UCSD-AML1 (cell line): Measurements from ENCODE around the gene RACGAP1.

ENCODE experiments used
- DNase-seq: peaks from one replicate; lab custom pipeline; 2025; ENCODE audit not compliant: unreplicated experiment; lab: John Stamatoyannopoulos, UW

Gene RACGAP1

GRCh38 chr12:49956663-49957569 lies 68.4 kb downstream of the RACGAP1 start:
- no peak for DNase-seq

- DNase-seq, result peak; percentile 36
These were observed 69.2 kb downstream of the RACGAP1 start for GRCh38 chr12:49955899-49956662.

DNA sequence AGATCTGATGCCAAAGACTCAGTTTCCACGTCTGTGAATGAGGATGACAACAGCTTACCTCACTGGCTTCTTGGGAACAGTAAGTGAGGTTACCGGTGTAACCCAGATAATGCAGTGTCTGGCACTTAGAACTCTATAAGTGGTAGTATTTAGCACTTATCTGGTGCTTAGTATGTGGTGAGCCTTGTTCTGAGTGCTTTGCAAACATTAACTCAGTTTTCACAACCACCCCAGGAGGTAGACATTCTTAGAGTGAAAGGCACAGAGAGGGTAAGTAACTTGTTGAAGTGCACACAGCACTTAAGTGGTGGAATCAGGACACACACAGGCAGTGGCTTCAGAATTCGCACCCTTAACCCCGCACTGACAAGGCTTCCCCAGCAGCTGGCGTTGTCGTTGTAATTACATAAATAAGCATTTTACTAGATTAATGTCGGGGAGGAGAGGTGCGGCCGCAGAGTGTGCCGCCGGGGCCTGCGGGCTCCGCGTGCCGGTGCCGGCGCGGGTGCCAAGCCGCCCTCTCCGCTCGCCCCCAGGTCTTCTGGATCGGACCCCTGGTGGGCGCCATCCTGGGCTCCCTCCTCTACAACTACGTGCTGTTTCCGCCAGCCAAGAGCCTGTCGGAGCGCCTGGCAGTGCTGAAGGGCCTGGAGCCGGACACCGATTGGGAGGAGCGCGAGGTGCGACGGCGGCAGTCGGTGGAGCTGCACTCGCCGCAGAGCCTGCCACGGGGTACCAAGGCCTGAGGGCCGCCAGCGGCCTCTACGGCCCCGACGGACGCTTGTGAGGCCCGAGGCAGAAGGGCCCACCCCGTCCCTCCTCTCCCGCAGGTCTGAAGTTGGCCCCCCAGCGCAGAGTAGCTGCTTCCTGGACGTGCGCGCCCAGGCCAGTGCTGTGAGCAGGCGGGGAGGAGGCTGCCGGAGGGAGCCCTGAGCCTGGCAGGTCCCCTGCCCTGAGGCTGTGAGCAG lies 70.1 kb downstream of the RACGAP1 start:
- no peak for DNase-seq

DNA sequence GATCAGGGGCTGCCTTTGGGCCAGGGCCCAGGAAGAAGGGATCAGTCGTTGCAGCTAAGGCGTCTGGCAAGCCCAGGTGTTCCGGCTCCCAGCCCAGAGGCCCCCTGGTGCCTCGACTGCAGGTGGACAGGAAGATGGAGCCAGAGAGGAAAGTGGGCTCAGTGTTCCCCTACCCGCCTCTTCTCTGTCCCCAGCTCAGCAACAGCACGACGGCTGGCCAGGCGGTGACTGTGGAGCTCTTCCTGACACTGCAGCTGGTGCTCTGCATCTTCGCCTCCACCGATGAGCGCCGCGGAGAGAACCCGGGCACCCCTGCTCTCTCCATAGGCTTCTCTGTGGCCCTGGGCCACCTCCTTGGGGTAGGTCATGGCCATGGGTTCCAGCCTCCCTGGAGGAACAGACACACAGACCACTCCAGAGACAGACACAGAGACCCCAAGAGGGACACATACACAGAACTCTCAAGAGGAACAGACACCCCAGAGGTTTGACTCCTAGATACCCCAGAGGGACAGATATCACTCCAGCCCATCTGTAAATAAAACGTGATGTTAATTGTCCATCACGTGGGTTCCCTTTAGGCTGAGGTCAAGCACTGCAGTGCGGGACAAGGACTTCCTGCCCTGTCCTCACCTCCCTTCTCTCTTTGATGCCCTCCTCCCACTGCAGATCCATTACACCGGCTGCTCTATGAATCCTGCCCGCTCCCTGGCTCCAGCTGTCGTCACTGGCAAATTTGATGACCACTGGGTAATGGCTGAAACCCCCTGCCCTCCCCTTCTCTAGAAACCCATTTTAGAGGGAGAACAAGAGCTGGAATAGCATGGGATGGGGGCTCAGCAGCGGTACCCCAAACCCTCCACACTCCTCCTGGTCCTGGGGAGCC lies 71.1 kb downstream of the RACGAP1 start:
- no peak for DNase-seq

DNA sequence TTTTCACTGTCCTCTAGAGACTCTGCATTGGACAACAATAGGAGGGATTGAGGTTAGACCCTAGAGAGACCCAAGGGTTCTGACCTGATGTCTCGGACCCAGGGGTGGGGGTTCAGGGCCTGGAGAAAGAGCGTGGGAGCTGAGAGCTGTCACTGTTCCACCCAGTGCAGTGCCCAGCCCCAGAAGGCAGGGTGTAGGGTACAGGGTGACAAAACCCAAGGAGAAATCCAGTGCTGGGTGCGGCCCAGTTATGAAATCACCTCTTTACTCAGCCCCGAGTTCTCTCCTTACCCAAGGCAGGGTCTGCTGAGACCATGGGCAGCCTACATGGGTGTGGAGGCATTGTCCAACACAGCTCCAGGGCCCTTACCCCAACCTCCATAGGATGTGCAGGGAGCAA lies 72.1 kb downstream of the RACGAP1 start:
- DNase-seq, result no peak

- no peak for DNase-seq
These were observed 72.8 kb downstream of the RACGAP1 start for GRCh38 chr12:49952391-49953055.

GRCh38 chr12:49951411-49952240 lies 73.7 kb downstream of the RACGAP1 start:
- DNase-seq, result no peak

GRCh38 chr12:49950273-49951251 lies 74.7 kb downstream of the RACGAP1 start, which contains the start of gene AQP2:
AQP2 (plus strand) TSS chr12:49950737; CDS start chr12:49950831, 94 bp downstream.
- DNase-seq, result no peak

DNA sequence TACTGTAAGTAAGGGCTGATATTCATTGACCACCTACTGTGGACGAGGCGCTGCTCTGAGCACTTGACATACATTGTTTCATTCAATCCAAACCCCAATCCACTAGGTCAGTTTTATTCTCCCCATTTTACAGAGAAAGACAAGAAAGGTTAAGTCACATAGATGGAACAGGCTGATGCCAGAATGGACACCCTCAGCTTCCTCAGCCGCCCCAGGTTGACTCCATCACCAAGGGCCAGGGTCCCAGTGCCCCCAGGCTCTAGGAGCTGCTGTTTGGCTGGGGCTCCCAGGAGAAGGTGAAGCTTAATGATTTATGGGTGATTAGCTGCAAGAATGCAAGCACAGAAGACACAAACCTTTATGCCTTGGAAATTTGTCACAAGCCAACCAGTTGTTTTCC lies 75.4 kb downstream of the RACGAP1 start:
- DNase-seq, result no peak

DNA sequence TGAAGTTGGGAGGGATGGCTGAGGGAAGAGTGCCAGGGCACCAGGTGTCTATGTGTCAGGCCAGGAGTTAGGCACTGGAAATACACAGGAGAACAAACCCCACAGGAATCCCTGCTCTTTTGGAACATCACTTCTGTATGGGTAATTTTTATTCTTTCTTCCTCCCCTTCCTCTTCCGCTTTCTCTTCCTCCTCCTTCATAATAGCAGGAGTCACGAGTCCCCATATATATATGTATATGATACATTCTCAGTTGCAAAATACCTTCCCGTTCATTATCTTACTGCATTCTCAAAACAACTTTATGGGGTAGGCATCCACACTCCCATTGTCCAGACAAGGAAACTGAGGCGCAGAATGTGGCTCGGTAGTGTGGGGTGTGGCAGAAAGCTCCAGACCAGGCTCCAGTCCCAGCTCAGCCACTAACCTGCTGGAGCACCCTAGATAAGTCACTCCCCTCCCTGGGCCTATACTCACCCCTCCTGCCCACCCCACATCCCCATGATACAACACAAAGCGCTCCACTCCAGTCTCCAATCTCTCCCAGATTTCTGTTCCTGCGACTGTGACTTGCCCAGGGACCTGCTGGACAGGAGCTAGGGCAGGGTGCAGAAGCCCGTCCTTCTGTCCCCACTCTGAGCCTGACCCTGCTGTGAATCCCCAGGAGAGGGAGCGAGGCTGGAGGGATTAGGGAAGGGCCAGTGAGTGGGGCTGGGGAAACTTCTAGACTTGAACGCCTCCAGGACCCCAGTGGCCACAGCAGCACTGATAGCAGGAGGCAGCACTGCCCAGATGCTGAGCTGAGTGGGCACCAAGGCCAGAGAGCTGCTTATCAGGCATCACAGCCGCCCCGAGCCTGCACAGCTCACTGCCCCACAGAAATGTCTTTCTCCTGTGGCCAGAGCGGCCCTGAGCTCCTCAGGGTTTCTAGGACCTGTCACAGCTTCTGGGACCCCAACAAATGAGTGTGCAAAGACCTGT lies 76.1 kb downstream of the RACGAP1 start:
- no peak for DNase-seq

DNA sequence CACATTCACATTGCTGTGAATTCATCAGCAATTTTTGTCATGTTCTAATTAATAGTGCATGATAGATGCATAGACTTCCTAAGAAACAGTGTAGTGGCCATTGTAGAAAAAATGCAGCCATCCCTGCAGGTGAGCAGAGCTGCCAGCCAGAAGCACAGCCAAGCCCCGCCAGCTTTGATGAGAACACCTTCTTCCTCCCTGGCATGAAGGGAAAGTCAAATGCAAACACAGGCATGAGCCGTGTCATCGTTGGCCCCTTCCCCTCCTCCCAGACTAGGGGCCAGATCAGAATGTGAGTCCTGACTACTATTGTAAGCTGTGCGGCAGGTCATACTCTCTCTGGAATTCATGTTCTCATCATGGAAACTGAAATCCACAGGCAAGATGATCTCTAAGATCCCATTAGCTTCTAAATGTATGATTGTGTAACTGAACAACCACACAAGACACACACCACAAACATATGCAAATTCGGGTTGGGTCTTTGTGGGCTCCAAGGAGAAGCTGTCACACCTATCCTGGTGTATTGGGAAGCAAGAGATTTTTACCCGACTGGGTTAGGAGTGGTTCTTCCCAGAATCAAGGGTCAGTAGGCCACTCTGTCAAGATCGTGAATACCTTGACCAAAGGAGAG lies 77.6 kb downstream of the RACGAP1 start:
- DNase-seq, result no peak

DNA sequence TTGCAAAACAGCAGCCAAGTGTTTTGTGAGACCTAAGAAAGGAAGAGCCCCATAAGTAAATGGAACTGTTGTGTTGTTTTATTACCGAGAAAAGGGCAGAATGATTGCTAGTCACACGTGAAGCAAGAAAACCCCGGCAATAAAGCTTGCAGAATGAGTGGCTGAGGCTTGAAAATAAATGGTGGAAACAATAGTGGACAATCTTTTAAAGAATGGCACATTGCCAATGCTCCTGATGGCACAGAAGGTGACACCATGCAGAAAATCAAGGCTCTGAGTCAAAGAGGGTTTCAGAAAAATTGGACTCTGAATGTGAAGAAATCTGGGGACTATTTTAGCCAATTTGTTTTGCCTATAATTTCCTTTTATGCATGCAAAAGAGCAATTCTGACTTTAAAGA lies 78.8 kb downstream of the RACGAP1 start:
- no peak for DNase-seq

- DNase-seq, result no peak
These were observed 79.2 kb downstream of the RACGAP1 start for GRCh38 chr12:49946086-49946485.

DNA sequence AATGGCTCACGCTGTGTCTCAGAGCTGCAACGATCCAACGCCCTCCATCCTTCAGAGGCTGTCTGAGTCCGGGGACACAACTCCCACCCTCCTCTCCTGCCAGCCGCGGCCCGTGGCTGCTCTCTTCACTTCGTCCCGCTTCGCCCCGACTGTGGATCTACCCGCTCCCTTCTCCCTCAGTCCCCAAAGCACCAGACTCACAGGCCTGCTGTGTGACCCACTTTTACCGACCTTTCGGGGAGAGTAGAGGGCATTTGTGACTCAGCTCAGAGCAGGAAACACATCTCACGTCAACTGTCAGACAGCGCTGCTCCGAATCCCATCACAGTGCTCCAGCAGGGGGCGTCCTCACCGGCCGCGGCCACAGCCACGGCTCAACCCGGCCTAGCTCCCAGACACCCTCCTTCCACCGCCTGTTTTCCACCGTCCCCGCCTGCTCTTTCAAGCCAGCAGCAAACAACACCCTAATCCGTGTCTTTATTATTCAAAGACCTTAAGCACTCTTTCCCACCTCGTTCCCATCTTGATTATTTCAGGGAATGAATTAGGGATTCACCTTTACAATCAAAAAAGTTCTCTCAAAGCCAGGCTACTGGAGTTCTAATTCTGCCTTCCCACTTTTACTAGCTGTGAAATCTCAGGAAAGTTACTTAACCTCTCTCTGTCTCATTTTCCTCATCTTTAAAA lies 79.8 kb downstream of the RACGAP1 start:
- DNase-seq, result peak; percentile 72

DNA sequence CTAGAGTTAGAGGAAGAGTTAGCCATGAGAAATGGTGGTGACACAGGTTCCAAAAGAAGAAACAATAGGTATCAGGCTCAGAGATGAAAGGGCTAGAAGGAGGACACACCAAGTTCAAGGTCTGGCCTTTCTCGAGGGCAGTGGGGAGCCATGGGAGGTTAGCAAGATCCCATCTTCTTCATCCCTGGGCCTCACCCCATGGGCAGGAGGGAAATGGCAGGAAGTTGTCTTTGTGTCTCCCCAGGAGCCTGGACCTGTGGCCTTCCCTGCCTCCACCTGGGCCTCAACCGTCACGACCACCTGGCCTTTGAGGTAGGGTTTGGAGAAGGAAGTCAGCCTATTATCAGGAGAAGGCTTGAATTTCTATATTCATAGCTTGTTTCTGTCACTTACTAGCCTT lies 80.6 kb downstream of the RACGAP1 start:
- no peak for DNase-seq
